IMR-90 (cell line): ENCODE results near the gene REPS1.

ENCODE experiments used
- BHLHE40 ChIP-seq: fragments of 150-350 bp; IDR thresholded peaks from 2 replicates; pipeline ENCODE4 v1.6.1; 2016; ENCODE audit warnings: mild to moderate bottlenecking, low read depth, low read length
- CEBPB ChIP-seq: IDR thresholded peaks from 2 replicates; pipeline ENCODE4 v1.6.1; 2012; ENCODE audit warnings: low read depth, low read length, improper control_type of control experiment
- CHD1 ChIP-seq: IDR thresholded peaks from 2 replicates; pipeline ENCODE4 v1.6.1; 2012; ENCODE audit warnings: low read depth, low read length, improper control_type of control experiment
- FOS ChIP-seq: fragments of 150-350 bp; IDR thresholded peaks from 2 replicates; pipeline ENCODE4 v1.6.1; 2016; ENCODE audit warnings: low read depth, low read length
- MAFK ChIP-seq: IDR thresholded peaks from 2 replicates; pipeline ENCODE4 v1.6.1; 2012; ENCODE audit warnings: low read depth, low read length, improper control_type of control experiment
- MAZ ChIP-seq: IDR thresholded peaks from 2 replicates; pipeline ENCODE4 v1.6.1; 2012; ENCODE audit warnings: low read depth, mild to moderate bottlenecking, low read length, improper control_type of control experiment, moderate library complexity, borderline replicate concordance
- MXI1 ChIP-seq: IDR thresholded peaks from 2 replicates; pipeline ENCODE4 v1.6.1; 2012; ENCODE audit warnings: low read depth, mild to moderate bottlenecking, low read length, moderate library complexity, borderline replicate concordance
- POLR2A ChIP-seq: IDR thresholded peaks from 2 replicates; pipeline ENCODE4 v1.6.1; 2012; ENCODE audit warnings: mild to moderate bottlenecking, low read depth, low read length
- RAD21 ChIP-seq: IDR thresholded peaks from 2 replicates; pipeline ENCODE4 v1.6.1; 2012; ENCODE audit warnings: low read length, improper control_type of control experiment
- RCOR1 ChIP-seq: IDR thresholded peaks from 2 replicates; pipeline ENCODE4 v1.6.1; 2012; ENCODE audit warnings: mild to moderate bottlenecking, low read length, improper control_type of control experiment; ENCODE audit not compliant: insufficient replicate concordance
- RFX5 ChIP-seq: IDR thresholded peaks from 2 replicates; pipeline ENCODE4 v1.8.0; 2012; ENCODE audit warnings: low read depth, mild to moderate bottlenecking, low read length, moderate library complexity
- SMC3 ChIP-seq: fragments of 150-350 bp; IDR thresholded peaks from 2 replicates; pipeline ENCODE4 v1.6.1; 2016; ENCODE audit warnings: low read depth, mild to moderate bottlenecking, antibody characterized with exemption, low read length, moderate library complexity
- TF ChIP-seq, protein P1 (sequence below): conservative IDR thresholded peaks from 2 replicates; pipeline ENCODE4 v1.5.1; 2012; ENCODE audit warnings: mild to moderate bottlenecking, low read depth, low read length, improper control_type of control experiment
- TF ChIP-seq, protein P2 (sequence below): fragments of 150-350 bp; IDR thresholded peaks from 2 replicates; pipeline ENCODE4 v1.6.1; 2017; ENCODE audit warnings: mild to moderate bottlenecking, antibody characterized with exemption, low read length, low read depth

DNA sequence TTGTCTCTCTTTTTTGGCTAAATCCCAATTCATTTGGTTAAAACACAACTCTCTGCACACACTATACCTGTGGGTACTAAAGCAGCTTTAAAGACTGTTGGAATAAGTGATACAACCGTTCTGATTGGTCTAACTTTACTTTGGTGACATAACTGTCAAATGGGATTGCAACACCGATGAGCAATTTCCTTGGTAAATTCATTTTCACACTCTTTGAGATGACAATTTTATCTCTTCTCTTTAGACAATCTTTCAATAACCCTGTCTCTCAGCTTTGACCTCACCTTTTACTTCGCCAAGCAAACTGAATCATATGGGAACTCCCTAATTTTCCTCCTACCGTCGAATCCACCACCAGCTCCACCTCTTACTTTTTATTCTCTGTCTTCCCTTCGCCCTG is 131.4 kb downstream of the REPS1 start:
- TF ChIP-seq, protein P1, sequence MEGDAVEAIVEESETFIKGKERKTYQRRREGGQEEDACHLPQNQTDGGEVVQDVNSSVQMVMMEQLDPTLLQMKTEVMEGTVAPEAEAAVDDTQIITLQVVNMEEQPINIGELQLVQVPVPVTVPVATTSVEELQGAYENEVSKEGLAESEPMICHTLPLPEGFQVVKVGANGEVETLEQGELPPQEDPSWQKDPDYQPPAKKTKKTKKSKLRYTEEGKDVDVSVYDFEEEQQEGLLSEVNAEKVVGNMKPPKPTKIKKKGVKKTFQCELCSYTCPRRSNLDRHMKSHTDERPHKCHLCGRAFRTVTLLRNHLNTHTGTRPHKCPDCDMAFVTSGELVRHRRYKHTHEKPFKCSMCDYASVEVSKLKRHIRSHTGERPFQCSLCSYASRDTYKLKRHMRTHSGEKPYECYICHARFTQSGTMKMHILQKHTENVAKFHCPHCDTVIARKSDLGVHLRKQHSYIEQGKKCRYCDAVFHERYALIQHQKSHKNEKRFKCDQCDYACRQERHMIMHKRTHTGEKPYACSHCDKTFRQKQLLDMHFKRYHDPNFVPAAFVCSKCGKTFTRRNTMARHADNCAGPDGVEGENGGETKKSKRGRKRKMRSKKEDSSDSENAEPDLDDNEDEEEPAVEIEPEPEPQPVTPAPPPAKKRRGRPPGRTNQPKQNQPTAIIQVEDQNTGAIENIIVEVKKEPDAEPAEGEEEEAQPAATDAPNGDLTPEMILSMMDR = no peak
- TF ChIP-seq POLR2A (no peak), CEBPB (peak; percentile 23; the same call in 1 of the 2 replicates), MAZ (no peak), BHLHE40 (no peak), RAD21 (no peak), RFX5 (no peak), FOS (no peak), RCOR1 (no peak), CHD1 (no peak), SMC3 (no peak), MAFK (no peak), MXI1 (no peak)
- TF ChIP-seq, protein P2, sequence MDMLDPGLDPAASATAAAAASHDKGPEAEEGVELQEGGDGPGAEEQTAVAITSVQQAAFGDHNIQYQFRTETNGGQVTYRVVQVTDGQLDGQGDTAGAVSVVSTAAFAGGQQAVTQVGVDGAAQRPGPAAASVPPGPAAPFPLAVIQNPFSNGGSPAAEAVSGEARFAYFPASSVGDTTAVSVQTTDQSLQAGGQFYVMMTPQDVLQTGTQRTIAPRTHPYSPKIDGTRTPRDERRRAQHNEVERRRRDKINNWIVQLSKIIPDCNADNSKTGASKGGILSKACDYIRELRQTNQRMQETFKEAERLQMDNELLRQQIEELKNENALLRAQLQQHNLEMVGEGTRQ = no peak
